Lower leg skin (tissue), 3 donors: ENCODE data around the gene CYP2A13.

ENCODE experiments used
- CTCF ChIP-seq, 3 donors: fragments of 450-650 bp; IDR thresholded peaks; one replicate each; pipeline ENCODE4 v1.5.1; 2016; ENCODE audit warnings: antibody characterized with exemption in 3 of 3, mild to moderate bottlenecking in 3 of 3, moderate library complexity in 2 of 3
- POLR2A ChIP-seq, 2 donors: fragments of 450-650 bp; IDR thresholded peaks; one replicate each; pipeline ENCODE4 v1.6.1; 2016 to 2017; ENCODE audit warnings: antibody characterized with exemption in 2 of 2, mild to moderate bottlenecking in 1 of 2, moderate library complexity in 1 of 2

GRCh38 chr19:41083516-41083915, 4.7 kb upstream of the CYP2A13 start:
- no peak for TF ChIP-seq POLR2A (IDR thresholded peaks at IDR 0.05)
- TF ChIP-seq CTCF (IDR thresholded peaks at IDR 0.05), result no peak
